Uterus (tissue), 4 donors: Measurements from ENCODE around the gene PITX3. TPM values are rescaled to one million over a fixed set of nuclear protein-coding genes. Genes with fewer than 3 reads are reported as not detected.

ENCODE experiments used
- DNase-seq, 2 donors: peaks; one replicate each; pipeline ENCODE4 v3.0.0-alpha.2; 2019 to 2020
- H3K27ac ChIP-seq, 2 donors: fragments of 200-600 bp; sonication (generic); 1 replicate in 1 of 2; 2 replicates in 1 of 2; pipeline ENCODE4 v1.5.1; 2016 to 2018
- H3K27me3 ChIP-seq, 2 donors: fragments of 200-600 bp; sonication (generic); one replicate each; pipeline ENCODE4 v1.5.1; 2018 to 2019; ENCODE audit warnings: control low read depth in 1 of 2
- H3K36me3 ChIP-seq, 2 donors: fragments of 200-600 bp; sonication (generic); one replicate each; pipeline ENCODE4 v1.5.1; 2019; ENCODE audit warnings: control low read depth in 1 of 2
- H3K4me1 ChIP-seq, 2 donors: fragments of 200-600 bp; sonication (generic); one replicate each; pipeline ENCODE4 v1.5.1; 2018 to 2019; ENCODE audit warnings: control low read depth in 1 of 2
- H3K4me3 ChIP-seq, 2 donors: fragments of 200-600 bp; sonication (generic); 1 replicate in 1 of 2; 2 replicates in 1 of 2; pipeline ENCODE4 v1.5.1; 2018 to 2019; ENCODE audit warnings: mild to moderate bottlenecking in 1 of 2
- H3K9me3 ChIP-seq, 2 donors: fragments of 200-600 bp; sonication (generic); one replicate each; pipeline ENCODE4 v1.5.1; 2019; ENCODE audit warnings: control low read depth in 1 of 2
- CTCF ChIP-seq, 4 experiments: fragments of 200-600 bp in 2 of 4; fragments of 450-650 bp in 2 of 4; sonication (generic) in 2 of 4; IDR thresholded peaks; one replicate each; pipeline ENCODE4 v1.5.1; 2016 to 2019; ENCODE audit warnings: antibody characterized with exemption in 4 of 4, mild to moderate bottlenecking in 2 of 4, moderate library complexity in 1 of 4
- POLR2A ChIP-seq, 2 donors: fragments of 450-650 bp; IDR thresholded peaks; one replicate each; pipeline ENCODE4 v1.6.1; 2016; ENCODE audit warnings: antibody characterized with exemption in 2 of 2, mild to moderate bottlenecking in 1 of 2, moderate library complexity in 1 of 2
- intact Hi-C: fragments of 100-400 bp; cut with DNase I; formaldehyde crosslinking; loops from one replicate; pipeline ENCODE4 v1.15.1; 2023; ENCODE audit warnings: low total_unique reads
- total RNA-seq, 4 donors: library from RNA; depleted of rRNA in 3 of 4; stranded (reverse); fragments of >200 nt in 3 of 4; gene quantifications; one replicate each; pipeline versions ENCODE4 v1.1.0 to v1.2.4, GENCODE V29; 2014 to 2023
- donor health status: DM: yes; HTN: yes; CAD: no.

Gene PITX3
- total RNA-seq, 4 donors from 2014 or later = not detected

GRCh38 chr10:102246261-102246660 lies 4.9 kb upstream of the PITX3 start:
- Histone ChIP-seq H3K36me3 (no peaks in the 10 kb centered on the region), H3K4me1 (peaks cover 0 to 11% of the 10 kb centered on the region in 2 donors), H3K4me3 (peak overlapping the region; percentile 83 to 95), H3K9me3 (no peaks in the 10 kb centered on the region), H3K27ac (peak overlapping the region; percentile 84 to 87), H3K27me3 (no peaks in the 10 kb centered on the region)
- intact Hi-C loops = no loop called here
- no peak for TF ChIP-seq POLR2A (IDR thresholded peaks at IDR 0.05)
- no peak for TF ChIP-seq CTCF (IDR thresholded peaks at IDR 0.05)
- no peak for DNase-seq

- peaks cover 0 to 11% of the 10 kb centered on the region in 2 donors for H3K4me1 ChIP-seq
- no peaks in the 10 kb centered on the region for H3K36me3 ChIP-seq
- H3K4me3 ChIP-seq = peak overlapping the region; percentile 83 to 95
- no peak for TF ChIP-seq CTCF (IDR thresholded peaks at IDR 0.05)
- no peak for TF ChIP-seq POLR2A (IDR thresholded peaks at IDR 0.05)
- no peaks in the 10 kb centered on the region for H3K27me3 ChIP-seq
- no peaks in the 10 kb centered on the region for H3K9me3 ChIP-seq
- peak overlapping the region; percentile 84 to 87 for H3K27ac ChIP-seq
- intact Hi-C loops = no loop called here
- DNase-seq = no peak
Observed at GRCh38 chr10:102245932-102246251, 4.6 kb upstream of the PITX3 start.

GRCh38 chr10:102245082-102245931 lies 4.0 kb upstream of the PITX3 start, which contains the start of gene GBF1:
Gene GBF1, plus strand, starts transcription at chr10:102245532. Its CDS starts 13,407 bp downstream, at chr10:102258939.
- peaks cover 0 to 11% of the 10 kb centered on the region in 2 donors for H3K4me1 ChIP-seq
- no peaks in the 10 kb centered on the region for H3K9me3 ChIP-seq
- no peaks in the 10 kb centered on the region for H3K27me3 ChIP-seq
- peak within 1 kb of the TSS; percentile 84 to 87 for H3K27ac ChIP-seq
- peak; percentile 89 to 94 for DNase-seq
- intact Hi-C loops = no loop called here
- peak within 1 kb of the TSS; percentile 83 to 95 for H3K4me3 ChIP-seq
- TF ChIP-seq CTCF (IDR thresholded peaks at IDR 0.05) = no peak
- peak; percentile 93 to 97 for TF ChIP-seq POLR2A (IDR thresholded peaks at IDR 0.05)
- no peaks in the 10 kb centered on the region for H3K36me3 ChIP-seq

DNA sequence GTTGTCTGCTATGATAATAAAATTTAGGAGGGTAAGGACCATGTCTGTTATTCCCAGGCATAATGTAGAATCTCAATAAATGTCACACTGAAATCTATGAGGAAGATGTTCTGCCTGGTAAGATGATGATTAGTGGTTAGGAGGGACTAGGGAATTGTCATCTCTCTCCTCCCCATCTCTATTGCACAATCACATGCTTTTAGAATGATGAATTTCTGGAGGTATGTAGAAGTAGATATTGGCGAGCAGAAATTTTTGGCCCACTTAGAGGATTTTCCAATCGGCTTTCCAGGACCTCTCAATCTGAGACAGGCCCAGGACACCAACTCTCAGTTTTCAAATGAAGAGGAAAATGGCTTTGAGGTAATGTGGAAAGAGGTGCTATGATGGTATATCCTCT lies 2.0 kb upstream of the PITX3 start:
- intact Hi-C loops = no loop called here
- DNase-seq = no peak
- no peak overlapping the region for H3K27ac ChIP-seq
- TF ChIP-seq CTCF (IDR thresholded peaks at IDR 0.05) (no peak), POLR2A (IDR thresholded peaks at IDR 0.05) (no peak)
- no peaks in the 10 kb centered on the region for H3K9me3 ChIP-seq
- no peaks in the 10 kb centered on the region for H3K36me3 ChIP-seq
- no peaks in the 10 kb centered on the region for H3K27me3 ChIP-seq
- no peak overlapping the region for H3K4me3 ChIP-seq
- peaks cover 0 to 11% of the 10 kb centered on the region in 2 donors for H3K4me1 ChIP-seq

- Histone ChIP-seq H3K9me3 (no peaks in the 10 kb centered on the region), H3K27ac (no peak overlapping the region), H3K4me3 (peak overlapping the region; percentile 42 to 43), H3K27me3 (no peaks in the 10 kb centered on the region), H3K4me1 (peaks cover 0 to 11% of the 10 kb centered on the region in 2 donors), H3K36me3 (no peaks in the 10 kb centered on the region)
- intact Hi-C loops = no loop called here
- DNase-seq = no peak
- TF ChIP-seq CTCF (IDR thresholded peaks at IDR 0.05) = no peak
- TF ChIP-seq POLR2A (IDR thresholded peaks at IDR 0.05) = no peak
Observed at GRCh38 chr10:102242118-102242485, 790 bp upstream of the PITX3 start.
